H1 (cell line): Measurements from ENCODE around the gene BMF.

Experiments
- CEBPB ChIP-seq: IDR thresholded peaks from 2 replicates; pipeline ENCODE4 v1.6.1; 2012; ENCODE audit warnings: low read depth, low read length
- EP300 ChIP-seq, 2 experiments: IDR thresholded peaks; 1 replicate in 1 of 2; 2 replicates in 1 of 2; pipeline ENCODE4 v1.6.1; 2011 to 2012; ENCODE audit warnings: low read depth in 2 of 2, low read length in 2 of 2, mild to moderate bottlenecking in 2 of 2, borderline replicate concordance in 1 of 2, inconsistent platforms in 1 of 2, moderate library complexity in 1 of 2
- EZH2 ChIP-seq: fragments of 200-600 bp; sonication (generic); IDR thresholded peaks from 2 replicates; pipeline ENCODE4 v1.7.1; 2012; ENCODE audit warnings: low read depth, mild to moderate bottlenecking, moderate library complexity, low read length, inconsistent platforms; ENCODE audit not compliant: severe bottlenecking
- JUND ChIP-seq: IDR thresholded peaks from 2 replicates; pipeline ENCODE4 v1.6.1; 2011; ENCODE audit warnings: mild to moderate bottlenecking, improper control_type of control experiment, low read length
- KDM4A ChIP-seq: IDR thresholded peaks from one replicate; pipeline ENCODE4 v1.7.1; 2012; ENCODE audit warnings: low read depth, mild to moderate bottlenecking, moderate library complexity, low read length, inconsistent platforms; ENCODE audit not compliant: severe bottlenecking
- NRF1 ChIP-seq: IDR thresholded peaks from 2 replicates; pipeline ENCODE4 v1.6.1; 2011; ENCODE audit warnings: mild to moderate bottlenecking, low read depth, low read length, improper control_type of control experiment
- POLR2A ChIP-seq, 2 experiments: IDR thresholded peaks; 1 replicate in 1 of 2; 2 replicates in 1 of 2; pipeline ENCODE4 v1.6.1; 2011; ENCODE audit warnings: low read depth in 2 of 2, low read length in 2 of 2, mild to moderate bottlenecking in 2 of 2; ENCODE audit errors: control extremely low read depth in 1 of 2
- POLR2AphosphoS5 ChIP-seq: IDR thresholded peaks from 2 replicates; pipeline ENCODE4 v1.6.1; 2011; ENCODE audit warnings: low read depth, low read length
- RXRA ChIP-seq: IDR thresholded peaks from 2 replicates; pipeline ENCODE4 v1.6.1; 2011; ENCODE audit warnings: low read depth, mild to moderate bottlenecking, low read length, moderate library complexity; ENCODE audit not compliant: insufficient read depth
- SIX5 ChIP-seq: IDR thresholded peaks from 2 replicates; pipeline ENCODE4 v1.6.1; 2011; ENCODE audit warnings: mild to moderate bottlenecking, low read depth, low read length
- SRF ChIP-seq: IDR thresholded peaks from 2 replicates; pipeline ENCODE4 v1.6.1; 2011; ENCODE audit warnings: mild to moderate bottlenecking, low read depth, low read length, moderate library complexity
- TAF1 ChIP-seq: IDR thresholded peaks from 2 replicates; pipeline ENCODE4 v1.6.1; 2011; ENCODE audit warnings: mild to moderate bottlenecking, low read depth, low read length
- TF ChIP-seq, protein P1 (sequence below), 3 experiments: IDR thresholded peaks; 1 replicate in 2 of 3; 2 replicates in 1 of 3; pipeline versions ENCODE4 v1.5.1 to v1.6.1; 2011; ENCODE audit warnings: low read length in 3 of 3, mild to moderate bottlenecking in 3 of 3, inconsistent platforms in 2 of 3, low read depth in 1 of 3, moderate library complexity in 1 of 3; ENCODE audit not compliant: insufficient read depth in 1 of 3; ENCODE audit errors: control extremely low read depth in 1 of 3
- TF ChIP-seq, protein P2 (sequence below): IDR thresholded peaks from 2 replicates; pipeline ENCODE4 v1.6.1; 2012; ENCODE audit warnings: inconsistent platforms

GRCh38 chr15:40060236-40060961 is 48.3 kb downstream of the BMF start:
- TF ChIP-seq POLR2A (IDR thresholded peaks at IDR 0.05; ENCODE audit: control extremely low read depth in 1 of 2, low read depth in 2 of 2, low read length in 2 of 2), result no peak
- TF ChIP-seq, protein P1, sequence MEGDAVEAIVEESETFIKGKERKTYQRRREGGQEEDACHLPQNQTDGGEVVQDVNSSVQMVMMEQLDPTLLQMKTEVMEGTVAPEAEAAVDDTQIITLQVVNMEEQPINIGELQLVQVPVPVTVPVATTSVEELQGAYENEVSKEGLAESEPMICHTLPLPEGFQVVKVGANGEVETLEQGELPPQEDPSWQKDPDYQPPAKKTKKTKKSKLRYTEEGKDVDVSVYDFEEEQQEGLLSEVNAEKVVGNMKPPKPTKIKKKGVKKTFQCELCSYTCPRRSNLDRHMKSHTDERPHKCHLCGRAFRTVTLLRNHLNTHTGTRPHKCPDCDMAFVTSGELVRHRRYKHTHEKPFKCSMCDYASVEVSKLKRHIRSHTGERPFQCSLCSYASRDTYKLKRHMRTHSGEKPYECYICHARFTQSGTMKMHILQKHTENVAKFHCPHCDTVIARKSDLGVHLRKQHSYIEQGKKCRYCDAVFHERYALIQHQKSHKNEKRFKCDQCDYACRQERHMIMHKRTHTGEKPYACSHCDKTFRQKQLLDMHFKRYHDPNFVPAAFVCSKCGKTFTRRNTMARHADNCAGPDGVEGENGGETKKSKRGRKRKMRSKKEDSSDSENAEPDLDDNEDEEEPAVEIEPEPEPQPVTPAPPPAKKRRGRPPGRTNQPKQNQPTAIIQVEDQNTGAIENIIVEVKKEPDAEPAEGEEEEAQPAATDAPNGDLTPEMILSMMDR (IDR thresholded peaks at IDR 0.05; ENCODE audit: control extremely low read depth in 1 of 3, insufficient read depth in 1 of 3, low read depth in 1 of 3, low read length in 3 of 3), result no peak
- TF ChIP-seq SRF, result no peak
- no peak for TF ChIP-seq RXRA
- no peak for TF ChIP-seq POLR2AphosphoS5
- TF ChIP-seq NRF1, result no peak
- TF ChIP-seq KDM4A, result no peak
- TF ChIP-seq EP300 (IDR thresholded peaks at IDR 0.05; ENCODE audit: borderline replicate concordance in 1 of 2, low read depth in 2 of 2, low read length in 2 of 2), result no peak
- TF ChIP-seq JUND, result no peak
- TF ChIP-seq SIX5, result no peak
- no peak for TF ChIP-seq TAF1
- no peak for TF ChIP-seq CEBPB
- TF ChIP-seq, protein P2, sequence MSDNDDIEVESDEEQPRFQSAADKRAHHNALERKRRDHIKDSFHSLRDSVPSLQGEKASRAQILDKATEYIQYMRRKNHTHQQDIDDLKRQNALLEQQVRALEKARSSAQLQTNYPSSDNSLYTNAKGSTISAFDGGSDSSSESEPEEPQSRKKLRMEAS, result no peak
- no peak for TF ChIP-seq EZH2
